Neural progenitor cell (in vitro differentiated cells): Measurements from ENCODE around the gene FSTL5.

Experiments used
- EZH2 ChIP-seq: fragments of 200-600 bp; sonication (generic); IDR thresholded peaks from 2 replicates; pipeline ENCODE4 v1.6.1; 2017; ENCODE audit warnings: antibody characterized with exemption, mild to moderate bottlenecking, moderate library complexity
- TF ChIP-seq, protein P1 (sequence below): fragments of 200-600 bp; sonication (generic); IDR thresholded peaks from 2 replicates; pipeline ENCODE4 v1.5.1; 2017; ENCODE audit warnings: antibody characterized with exemption, mild to moderate bottlenecking

DNA sequence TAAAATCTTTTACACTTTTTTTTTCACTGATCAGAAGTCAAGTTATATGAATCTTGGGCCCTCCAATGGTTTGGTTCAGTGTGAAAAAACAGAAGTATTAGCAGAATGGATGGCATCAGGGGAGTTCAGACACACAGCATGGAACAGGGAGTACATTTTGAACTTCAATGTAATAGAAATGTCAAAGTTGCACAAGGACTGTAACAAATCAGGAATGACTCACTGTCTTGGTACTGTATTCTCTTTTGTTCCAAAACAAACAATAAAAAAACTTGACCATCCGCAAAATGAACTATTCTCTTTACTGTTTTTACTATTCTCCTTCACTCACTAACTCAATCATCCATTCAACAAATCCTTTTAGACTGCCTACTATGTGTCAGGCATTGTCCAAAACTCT, 401.0 kb downstream of the FSTL5 start:
- TF ChIP-seq, protein P1, sequence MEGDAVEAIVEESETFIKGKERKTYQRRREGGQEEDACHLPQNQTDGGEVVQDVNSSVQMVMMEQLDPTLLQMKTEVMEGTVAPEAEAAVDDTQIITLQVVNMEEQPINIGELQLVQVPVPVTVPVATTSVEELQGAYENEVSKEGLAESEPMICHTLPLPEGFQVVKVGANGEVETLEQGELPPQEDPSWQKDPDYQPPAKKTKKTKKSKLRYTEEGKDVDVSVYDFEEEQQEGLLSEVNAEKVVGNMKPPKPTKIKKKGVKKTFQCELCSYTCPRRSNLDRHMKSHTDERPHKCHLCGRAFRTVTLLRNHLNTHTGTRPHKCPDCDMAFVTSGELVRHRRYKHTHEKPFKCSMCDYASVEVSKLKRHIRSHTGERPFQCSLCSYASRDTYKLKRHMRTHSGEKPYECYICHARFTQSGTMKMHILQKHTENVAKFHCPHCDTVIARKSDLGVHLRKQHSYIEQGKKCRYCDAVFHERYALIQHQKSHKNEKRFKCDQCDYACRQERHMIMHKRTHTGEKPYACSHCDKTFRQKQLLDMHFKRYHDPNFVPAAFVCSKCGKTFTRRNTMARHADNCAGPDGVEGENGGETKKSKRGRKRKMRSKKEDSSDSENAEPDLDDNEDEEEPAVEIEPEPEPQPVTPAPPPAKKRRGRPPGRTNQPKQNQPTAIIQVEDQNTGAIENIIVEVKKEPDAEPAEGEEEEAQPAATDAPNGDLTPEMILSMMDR, result no peak
- TF ChIP-seq EZH2, result no peak
